NCI-H226 (cell line): ENCODE measurements around the gene WNT6.

Experiments used
- DNase-seq: peaks from one replicate; pipeline ENCODE4 v3.0.0-alpha.2; 2015

WNT6 gene

GRCh38 chr2:218859556-218859987 is at the start of gene WNT6:
Gene WNT6 (plus strand): TSS chr2:218859805. CDS start chr2:218860038, 233 bp downstream.
- no peak for DNase-seq

DNA sequence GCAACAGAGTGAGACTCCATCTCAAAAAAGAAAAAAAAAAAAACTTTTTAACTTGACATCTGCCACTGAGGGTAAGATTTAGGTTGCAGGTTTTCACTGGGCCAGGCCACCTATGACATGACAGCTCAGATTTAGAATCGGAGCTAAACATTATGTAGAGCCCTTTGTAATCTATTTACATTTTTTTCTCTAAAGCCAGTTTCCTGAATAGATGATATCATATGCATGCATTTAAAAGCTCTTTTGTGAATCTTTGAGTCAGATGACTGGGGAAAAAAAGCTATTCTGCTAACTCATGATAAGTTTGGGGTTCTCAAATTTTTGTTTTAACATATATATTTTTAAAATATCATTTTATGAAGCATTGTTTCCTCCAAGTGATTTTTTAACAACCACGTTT is 49.3 kb upstream of the WNT6 start:
- no peak for DNase-seq

- DNase-seq, result no peak
These were observed 48.2 kb upstream of the WNT6 start for GRCh38 chr2:218811382-218811781.

DNA sequence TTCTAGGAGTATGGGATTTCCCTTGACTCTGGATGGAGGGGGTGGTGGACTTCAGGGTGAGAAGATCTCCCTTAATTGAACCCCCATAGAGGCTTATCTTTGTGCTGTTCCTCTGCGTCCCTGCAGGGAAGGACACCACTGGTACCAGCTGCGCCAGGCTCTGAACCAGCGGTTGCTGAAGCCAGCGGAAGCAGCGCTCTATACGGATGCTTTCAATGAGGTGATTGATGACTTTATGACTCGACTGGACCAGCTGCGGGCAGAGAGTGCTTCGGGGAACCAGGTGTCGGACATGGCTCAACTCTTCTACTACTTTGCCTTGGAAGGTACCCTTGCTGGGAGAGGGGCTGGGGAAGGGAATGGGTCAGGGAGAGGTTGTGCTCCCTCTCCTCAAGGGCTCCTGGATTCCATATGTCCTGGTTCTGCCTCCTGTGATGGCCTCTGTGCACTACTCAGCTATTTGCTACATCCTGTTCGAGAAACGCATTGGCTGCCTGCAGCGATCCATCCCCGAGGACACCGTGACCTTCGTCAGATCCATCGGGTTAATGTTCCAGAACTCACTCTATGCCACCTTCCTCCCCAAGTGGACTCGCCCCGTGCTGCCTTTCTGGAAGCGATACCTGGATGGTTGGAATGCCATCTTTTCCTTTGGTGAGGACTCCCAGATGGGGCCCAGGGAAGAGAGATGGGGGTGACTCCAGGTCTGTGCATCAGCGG is 47.3 kb upstream of the WNT6 start:
- no peak for DNase-seq

DNA sequence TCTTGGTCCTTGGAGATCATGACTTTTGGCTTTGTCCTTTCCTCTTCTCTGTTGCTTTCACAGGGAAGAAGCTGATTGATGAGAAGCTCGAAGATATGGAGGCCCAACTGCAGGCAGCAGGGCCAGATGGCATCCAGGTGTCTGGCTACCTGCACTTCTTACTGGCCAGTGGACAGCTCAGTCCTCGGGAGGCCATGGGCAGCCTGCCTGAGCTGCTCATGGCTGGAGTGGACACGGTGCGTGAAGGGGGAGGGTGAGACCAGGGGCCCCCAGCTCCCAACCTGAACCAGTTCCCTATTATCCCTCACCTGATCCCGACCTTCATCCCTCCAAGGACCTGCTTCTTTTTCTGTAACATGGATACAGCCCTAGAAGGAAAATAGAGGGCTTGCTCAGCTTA is 46.7 kb upstream of the WNT6 start:
- no peak for DNase-seq

DNA sequence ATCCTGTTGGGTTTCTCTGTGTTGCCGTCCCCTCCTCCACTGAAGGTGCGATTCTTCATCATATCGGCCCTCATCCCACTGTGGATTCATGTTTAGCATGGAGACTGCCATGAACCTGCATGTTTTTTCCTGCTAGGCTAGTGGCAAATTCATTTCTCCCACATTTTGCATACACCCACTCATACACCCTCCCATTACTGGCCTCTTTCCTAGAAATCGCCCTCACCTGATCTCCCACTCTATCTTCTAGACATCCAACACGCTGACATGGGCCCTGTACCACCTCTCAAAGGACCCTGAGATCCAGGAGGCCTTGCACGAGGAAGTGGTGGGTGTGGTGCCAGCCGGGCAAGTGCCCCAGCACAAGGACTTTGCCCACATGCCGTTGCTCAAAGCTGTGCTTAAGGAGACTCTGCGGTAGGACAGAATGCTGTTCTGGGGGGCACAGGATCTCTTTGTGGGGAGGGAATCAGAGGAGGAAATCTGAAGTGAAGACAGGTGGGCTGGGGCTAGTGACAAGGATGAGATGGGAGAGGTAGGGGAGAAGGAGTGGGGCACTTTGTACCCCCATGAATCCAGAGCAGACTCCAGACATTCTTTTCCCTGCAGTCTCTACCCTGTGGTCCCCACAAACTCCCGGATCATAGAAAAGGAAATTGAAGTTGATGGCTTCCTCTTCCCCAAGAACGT is 45.7 kb upstream of the WNT6 start:
- DNase-seq, result no peak

DNA sequence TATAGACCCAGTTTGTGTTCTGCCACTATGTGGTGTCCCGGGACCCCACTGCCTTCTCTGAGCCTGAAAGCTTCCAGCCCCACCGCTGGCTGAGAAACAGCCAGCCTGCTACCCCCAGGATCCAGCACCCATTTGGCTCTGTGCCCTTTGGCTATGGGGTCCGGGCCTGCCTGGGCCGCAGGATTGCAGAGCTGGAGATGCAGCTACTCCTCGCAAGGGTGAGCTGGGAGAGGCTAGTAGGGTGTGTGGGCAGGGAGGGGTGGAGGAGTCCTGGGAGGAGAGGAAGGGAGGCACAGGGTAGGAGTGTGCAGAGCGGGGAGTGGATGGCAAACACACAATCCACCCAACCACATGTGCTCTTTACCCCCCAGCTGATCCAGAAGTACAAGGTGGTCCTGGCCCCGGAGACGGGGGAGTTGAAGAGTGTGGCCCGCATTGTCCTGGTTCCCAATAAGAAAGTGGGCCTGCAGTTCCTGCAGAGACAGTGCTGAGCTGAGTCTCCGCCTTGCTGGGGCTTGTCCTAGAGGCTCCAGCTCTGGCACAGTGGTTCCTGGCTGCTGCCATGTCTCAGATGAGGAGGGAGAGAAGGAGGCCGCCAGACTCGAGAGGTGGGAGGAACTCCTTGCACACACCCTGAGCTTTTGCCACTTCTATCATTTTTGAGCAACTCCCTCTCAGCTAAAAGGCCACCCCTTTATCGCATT is 44.9 kb upstream of the WNT6 start:
- no peak for DNase-seq

DNA sequence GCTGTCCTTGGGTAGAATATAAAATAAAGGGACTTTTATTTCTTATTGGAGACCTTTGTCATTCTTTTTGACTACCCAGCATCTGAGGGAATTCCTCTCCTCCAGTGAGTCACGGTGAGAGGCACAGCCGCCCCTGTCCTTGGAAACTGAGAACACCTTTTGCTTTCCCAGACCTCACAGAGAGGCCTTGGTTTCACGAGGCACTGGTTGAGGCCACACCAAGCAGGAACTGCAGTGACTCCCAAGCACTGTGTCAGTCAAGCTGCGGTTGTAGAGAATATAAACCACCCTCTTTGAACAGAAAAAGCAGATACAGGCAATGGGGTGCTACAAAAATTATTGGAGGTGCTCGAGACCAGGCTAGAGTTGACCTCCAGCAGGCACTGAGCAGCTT is 44.4 kb upstream of the WNT6 start:
- DNase-seq, result no peak

DNA sequence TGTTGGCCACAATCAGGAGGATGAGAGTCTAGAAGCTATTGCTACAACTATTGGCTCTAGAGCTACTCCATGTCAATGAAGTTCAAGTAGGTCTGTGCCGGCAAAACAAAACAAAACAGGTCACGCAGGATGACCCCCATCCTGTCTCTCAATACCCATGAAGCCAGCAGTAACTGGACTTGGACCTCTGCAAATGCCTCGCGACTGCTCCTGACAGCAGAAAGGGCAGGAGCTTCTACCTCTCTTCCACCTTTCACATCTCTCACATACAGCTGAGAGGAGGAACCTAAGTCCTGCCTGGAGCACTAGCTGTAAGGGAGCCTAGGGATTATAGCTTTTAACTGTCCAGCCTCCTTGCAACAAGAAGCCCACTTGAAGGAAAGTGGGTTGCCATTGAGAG is 44.0 kb upstream of the WNT6 start:
- no peak for DNase-seq

GRCh38 chr2:218816561-218817011 is 43.0 kb upstream of the WNT6 start:
- no peak for DNase-seq

DNA sequence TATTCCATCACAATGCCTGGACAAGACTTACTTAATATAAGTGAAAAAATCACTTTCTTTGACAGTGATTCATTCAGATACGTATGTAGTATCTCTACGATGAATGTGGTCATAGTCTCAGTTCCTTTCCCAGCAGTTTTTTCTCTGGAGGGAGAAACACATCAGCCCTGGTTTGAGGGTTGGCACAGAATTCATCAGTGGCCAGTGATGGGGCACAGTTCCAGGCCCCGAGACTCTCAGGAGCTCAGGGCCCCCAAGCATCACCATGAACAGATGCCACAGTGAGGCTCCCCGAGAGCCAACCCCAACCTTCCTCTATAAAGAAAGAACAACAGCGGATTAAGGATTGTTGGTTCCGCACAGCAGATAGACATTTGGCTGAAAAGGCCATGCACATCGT is 40.5 kb upstream of the WNT6 start:
- DNase-seq, result no peak

- no peak for DNase-seq
These were observed 38.7 kb upstream of the WNT6 start for GRCh38 chr2:218820746-218821369.

GRCh38 chr2:218821605-218822211 is 37.9 kb upstream of the WNT6 start:
- no peak for DNase-seq

DNA sequence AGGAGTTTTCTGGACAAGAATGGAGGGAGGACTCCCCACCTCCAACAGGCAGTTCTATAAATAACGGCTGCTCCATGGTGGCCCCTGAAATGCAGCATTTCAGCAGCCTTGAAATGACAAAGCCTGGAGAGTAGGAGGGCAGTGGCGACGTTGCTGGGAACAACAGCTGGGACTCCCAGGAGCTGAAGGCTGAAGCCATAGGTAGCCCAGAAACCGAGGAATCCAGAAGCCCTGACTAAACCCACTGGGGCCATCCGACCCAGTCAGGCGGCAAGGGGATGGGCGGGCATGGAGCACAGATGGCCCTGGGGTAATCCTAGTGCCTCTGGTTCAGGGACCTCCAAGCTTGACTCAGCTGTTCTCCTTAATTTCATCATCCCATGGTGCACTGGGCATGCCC is 37.0 kb upstream of the WNT6 start:
- DNase-seq, result no peak

DNA sequence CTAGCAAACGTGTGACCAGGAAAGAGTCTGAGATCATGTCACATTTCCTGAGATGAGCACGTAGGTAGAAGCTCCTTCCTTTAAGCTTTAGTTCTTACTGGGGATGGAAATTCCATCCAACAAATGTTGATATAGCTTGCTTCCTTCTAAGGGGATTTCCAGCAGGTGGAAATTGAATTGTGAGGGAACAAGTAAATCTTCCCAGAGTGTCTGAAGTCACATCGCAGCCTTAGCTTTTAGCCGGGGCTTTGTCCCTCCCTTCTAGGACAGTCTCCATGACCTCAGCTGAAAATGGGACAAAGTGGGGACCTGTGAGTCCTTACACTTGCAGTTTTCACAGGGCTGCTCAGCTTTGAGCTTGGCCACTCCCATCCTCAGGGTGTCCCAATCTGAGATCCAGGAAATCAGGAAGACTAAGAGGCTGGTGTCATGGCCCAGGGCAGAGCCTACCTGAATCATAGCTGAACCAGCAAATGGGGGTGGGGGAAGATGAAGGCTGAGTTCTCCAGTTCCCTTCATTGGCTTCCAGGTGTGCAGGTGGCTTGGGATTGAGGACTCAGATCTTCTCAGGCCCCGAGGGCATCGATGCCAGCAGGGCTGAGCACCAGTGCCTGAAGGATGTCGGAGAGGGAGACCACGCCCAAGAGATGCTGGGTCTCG is 36.3 kb upstream of the WNT6 start:
- DNase-seq, result no peak

DNA sequence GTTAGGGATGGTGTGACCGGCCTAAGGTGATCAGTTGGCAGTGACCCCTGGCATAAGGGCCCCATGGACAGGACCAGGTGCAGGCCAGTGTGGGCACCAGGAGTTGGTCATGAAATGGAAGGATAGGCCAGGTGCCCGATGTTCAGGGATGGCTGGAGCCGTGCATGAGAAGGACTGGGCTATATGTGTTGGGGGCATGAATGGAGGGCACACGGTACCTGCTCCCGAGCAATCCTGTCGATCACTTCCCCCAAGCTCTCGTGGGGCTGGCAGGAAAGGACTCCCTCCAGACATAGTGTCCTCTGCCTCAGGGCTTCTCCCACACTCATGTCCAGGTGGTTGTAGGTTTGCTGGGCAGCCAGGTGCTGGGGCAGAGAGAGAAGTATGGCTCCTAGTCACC is 35.6 kb upstream of the WNT6 start:
- no peak for DNase-seq

DNA sequence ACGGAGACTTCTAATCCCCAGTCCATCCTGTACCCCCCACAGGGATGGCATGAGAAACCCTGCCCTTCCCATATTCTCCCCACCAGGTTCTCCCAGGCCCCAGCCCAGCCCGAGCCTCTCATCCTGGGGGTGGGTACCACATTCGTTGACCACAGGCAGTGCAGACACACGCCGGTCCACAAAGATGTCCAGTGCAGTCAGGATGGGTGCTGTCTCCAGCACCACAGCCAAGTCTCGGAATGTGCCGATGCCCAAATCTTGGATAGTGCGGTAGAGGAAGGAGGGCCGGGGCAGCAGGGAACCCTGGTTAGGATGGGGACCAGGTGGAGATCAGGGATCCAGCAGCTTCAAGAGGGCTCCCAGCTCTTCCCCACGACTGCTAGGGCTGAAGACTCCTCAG is 32.8 kb upstream of the WNT6 start:
- no peak for DNase-seq

- no peak for DNase-seq
These were observed 31.7 kb upstream of the WNT6 start for GRCh38 chr2:218827701-218828476.

GRCh38 chr2:218828477-218828778 is 31.2 kb upstream of the WNT6 start:
- DNase-seq, result no peak

GRCh38 chr2:218829868-218830451 is 29.6 kb upstream of the WNT6 start:
- no peak for DNase-seq

- no peak for DNase-seq
These were observed 28.9 kb upstream of the WNT6 start for GRCh38 chr2:218830526-218831306.
